ENCODE results near the gene RNF19B. TPM values are rescaled to one million over a fixed set of nuclear protein-coding genes. Genes with fewer than 3 reads are reported as not detected.
A peak's percentile ranks its signal among the peaks of the same experiment; 100 is the strongest.

The RNF19B gene
- total RNA-seq, 1 donor from 2014 or later = 33.2 TPM

DNA sequence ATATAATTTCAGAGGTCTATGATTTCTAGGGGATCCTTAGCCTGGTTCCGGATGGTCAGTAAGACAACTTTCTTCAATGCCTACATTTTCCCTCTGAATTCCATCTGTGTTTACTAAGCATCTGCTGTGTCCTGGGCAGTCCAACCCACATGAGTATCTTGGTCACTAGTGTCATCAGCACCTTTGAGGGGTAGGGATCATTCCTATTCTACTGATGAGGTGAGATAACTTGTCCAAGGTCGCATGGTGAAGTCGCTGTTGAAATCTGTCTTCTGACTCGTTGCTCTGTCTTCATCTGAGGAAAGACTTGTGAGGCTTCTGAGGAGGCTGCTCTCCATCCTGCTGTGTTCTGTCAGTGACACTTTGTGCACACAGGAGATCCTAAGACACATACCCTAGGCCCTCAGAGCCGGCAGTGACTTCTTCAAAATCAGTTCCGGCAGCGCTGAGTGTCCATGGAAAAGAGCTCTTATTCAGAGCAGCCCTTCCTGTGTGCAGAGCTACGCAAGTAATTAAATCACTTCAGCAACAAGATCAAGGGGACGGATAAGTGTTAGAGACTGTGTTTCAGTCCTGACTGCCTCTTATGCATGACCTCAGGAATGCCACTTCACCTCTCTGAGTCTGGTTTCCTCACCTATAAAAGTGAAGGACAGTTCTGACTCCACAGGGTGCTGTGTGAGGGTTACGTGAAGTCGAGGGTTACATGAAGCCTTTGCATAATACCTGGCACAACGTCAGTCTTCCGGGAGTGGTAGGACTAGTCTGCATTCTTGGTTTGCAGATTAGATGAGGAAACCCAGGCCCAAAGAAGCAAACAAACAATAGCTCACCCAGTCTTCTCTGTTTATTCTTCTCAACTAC, 43.7 kb upstream of the RNF19B start:
- DNase-seq (ENCODE audit: low read depth) = no peak
- TF ChIP-seq, protein P1, sequence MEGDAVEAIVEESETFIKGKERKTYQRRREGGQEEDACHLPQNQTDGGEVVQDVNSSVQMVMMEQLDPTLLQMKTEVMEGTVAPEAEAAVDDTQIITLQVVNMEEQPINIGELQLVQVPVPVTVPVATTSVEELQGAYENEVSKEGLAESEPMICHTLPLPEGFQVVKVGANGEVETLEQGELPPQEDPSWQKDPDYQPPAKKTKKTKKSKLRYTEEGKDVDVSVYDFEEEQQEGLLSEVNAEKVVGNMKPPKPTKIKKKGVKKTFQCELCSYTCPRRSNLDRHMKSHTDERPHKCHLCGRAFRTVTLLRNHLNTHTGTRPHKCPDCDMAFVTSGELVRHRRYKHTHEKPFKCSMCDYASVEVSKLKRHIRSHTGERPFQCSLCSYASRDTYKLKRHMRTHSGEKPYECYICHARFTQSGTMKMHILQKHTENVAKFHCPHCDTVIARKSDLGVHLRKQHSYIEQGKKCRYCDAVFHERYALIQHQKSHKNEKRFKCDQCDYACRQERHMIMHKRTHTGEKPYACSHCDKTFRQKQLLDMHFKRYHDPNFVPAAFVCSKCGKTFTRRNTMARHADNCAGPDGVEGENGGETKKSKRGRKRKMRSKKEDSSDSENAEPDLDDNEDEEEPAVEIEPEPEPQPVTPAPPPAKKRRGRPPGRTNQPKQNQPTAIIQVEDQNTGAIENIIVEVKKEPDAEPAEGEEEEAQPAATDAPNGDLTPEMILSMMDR (conservative IDR thresholded peaks at IDR 0.05; ENCODE audit: low read depth, low read length) = no peak
- H3K4me3 ChIP-seq (ENCODE audit: low read depth, low read length) = no peak overlapping the region

GRCh38 chr1:33007190-33008050, 42.8 kb upstream of the RNF19B start:
- no peak overlapping the region for H3K4me3 ChIP-seq (ENCODE audit: low read depth, low read length)
- TF ChIP-seq, protein P1 (conservative IDR thresholded peaks at IDR 0.05; ENCODE audit: low read depth, low read length) = peak; percentile 64
- no peak for DNase-seq (ENCODE audit: low read depth)

GRCh38 chr1:33005838-33006421, 41.3 kb upstream of the RNF19B start:
- no peak for DNase-seq (ENCODE audit: low read depth)
- H3K4me3 ChIP-seq (ENCODE audit: low read depth, low read length) = no peak overlapping the region
- TF ChIP-seq, protein P1 (conservative IDR thresholded peaks at IDR 0.05; ENCODE audit: low read depth, low read length) = no peak

- TF ChIP-seq, protein P1 (conservative IDR thresholded peaks at IDR 0.05; ENCODE audit: low read depth, low read length) = no peak
- no peak overlapping the region for H3K4me3 ChIP-seq (ENCODE audit: low read depth, low read length)
- DNase-seq (ENCODE audit: low read depth) = no peak
Observed at GRCh38 chr1:33005117-33005837, 40.7 kb upstream of the RNF19B start.

DNA sequence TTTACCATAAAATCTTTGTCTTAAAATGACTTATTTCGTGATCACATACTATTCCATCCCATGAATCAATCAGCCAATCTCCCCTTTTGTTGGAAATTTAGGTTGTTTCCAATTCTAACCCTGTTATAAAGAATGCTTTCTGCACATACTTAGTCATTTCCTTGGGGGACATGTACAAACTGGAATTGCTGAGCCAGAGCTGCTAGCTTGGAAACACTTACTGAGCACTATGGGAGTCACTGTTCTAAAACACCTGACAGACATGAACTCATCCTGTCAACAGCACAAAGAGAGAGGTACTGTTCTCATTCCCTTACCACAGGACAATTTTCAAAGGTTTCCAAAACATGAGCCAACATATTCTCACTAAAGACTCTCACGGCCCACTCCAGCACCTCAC, 40.0 kb upstream of the RNF19B start:
- no peak overlapping the region for H3K4me3 ChIP-seq (ENCODE audit: low read depth, low read length)
- no peak for DNase-seq (ENCODE audit: low read depth)
- TF ChIP-seq, protein P1 (conservative IDR thresholded peaks at IDR 0.05; ENCODE audit: low read depth, low read length) = no peak

DNA sequence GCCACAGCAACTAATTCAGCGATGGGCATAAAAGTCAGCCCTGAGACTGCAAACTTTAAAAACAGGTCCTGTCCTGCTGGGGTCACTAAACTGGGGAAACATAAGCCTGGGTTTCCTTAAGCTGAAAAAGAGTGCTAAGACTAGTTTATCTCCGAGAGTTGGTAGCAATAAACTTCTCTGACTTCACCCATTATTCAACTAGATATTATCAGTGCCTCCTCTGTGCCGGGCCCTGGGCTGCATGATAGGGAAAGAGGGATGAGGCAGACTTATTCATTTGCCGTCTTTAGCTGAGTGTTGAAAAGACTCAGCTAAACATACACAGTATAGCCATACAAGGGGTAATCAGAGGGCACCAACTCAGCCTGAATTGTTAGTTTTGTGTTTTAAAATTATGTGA, 39.0 kb upstream of the RNF19B start:
- no peak overlapping the region for H3K4me3 ChIP-seq (ENCODE audit: low read depth, low read length)
- no peak for DNase-seq (ENCODE audit: low read depth)
- TF ChIP-seq, protein P1 (conservative IDR thresholded peaks at IDR 0.05; ENCODE audit: low read depth, low read length) = no peak
